Glomerular visceral epithelial cell (primary cell): ENCODE results near the gene EFHD1.
A peak's percentile ranks its signal among the peaks of the same experiment; 100 is the strongest.
"Not testable (repeated sequence)": the region's sequence is repeated elsewhere in the genome, so short reads cannot be mapped to it uniquely, and the experiment has no call there.

Source experiments
- DNase-seq: peaks from one replicate; pipeline ENCODE4 v3.0.0-alpha.2; 2016; ENCODE audit errors: extremely low spot score

Gene EFHD1

DNA sequence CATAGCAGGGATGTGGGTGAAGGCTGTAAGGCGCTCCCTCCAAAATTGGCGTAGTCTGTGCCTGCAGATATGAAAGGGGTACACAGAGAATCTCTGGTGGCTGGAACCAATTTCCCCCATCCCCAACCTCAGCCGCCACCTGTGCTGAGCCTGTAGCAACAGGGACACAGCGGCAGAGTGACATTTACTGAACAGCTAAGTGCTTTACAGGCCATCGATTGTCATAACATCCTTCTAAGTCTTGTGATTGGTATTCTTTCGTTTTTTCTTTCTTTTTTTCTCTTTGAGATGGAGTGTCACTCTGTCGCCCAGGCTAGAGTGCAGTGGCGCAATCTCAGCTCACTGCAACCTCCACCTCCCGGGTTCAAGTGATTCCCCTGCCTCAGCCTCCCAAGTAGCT, 12.2 kb upstream of the EFHD1 start:
- DNase-seq, result no peak

GRCh38 chr2:232622563-232622962, 10.8 kb upstream of the EFHD1 start:
- no peak for DNase-seq

- no peak for DNase-seq
These were observed 9.3 kb upstream of the EFHD1 start for GRCh38 chr2:232623768-232624765.

DNA sequence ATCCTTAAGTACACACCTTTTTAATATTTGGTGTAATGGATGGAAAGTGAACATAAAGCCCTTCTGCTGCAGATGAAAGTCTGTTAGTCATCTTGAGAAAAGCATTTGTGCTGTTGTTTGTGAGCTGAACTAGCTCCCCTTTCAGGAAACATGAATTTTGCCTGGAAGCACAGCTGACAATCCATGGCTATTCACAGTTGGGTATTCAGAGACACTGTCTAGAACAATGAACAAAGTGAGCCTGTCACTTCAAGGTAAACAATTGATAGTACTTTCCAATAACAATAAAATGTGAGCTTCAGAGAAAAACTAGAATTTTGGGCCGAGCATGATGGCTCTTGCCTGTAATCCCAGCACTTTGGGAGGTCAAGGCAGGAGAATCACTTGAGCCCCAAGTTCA, 6.8 kb upstream of the EFHD1 start:
- DNase-seq, result no peak

GRCh38 chr2:232628466-232629128, 4.8 kb upstream of the EFHD1 start:
- no peak for DNase-seq

GRCh38 chr2:232629129-232629475, 4.3 kb upstream of the EFHD1 start:
- no peak for DNase-seq

DNA sequence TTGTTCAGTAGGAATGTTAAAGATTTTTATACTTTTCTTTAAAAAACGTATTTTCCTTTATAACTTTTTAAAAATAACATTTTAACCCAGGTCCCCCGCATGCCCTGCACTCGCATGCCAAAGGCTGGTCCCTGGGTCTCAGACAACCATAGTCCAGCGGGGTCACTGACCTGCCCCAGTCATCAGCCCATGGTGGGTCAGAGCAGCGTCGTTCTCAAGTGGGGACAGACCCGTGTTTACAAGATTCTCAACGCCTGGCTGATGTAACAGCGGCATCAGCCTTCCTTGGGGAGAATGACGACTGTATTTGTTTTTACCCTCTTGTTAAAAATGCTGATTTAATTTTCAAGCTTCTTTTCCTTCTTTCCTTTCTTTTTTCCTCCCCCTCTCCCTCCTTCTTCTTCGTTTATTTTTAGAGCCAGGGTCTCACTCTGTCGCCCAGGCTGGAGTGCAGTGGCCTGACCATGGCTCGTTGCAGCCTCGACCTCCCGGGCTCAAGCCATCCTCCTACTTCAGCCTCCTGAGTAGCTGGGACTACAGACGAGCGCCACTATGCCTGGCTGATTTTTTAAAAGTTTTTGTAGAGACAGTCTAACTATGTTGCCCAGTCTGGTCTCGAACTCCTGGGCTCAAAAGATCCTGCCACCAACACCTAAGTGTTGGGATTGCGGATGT, 1.0 kb upstream of the EFHD1 start:
- DNase-seq, result no peak

- DNase-seq, result peak; percentile 22
These were observed 446 bp upstream of the EFHD1 start for GRCh38 chr2:232632904-232633412.

- DNase-seq, result peak; percentile 39
These were observed 1.1 kb downstream of the EFHD1 start for GRCh38 chr2:232634206-232635150.

DNA sequence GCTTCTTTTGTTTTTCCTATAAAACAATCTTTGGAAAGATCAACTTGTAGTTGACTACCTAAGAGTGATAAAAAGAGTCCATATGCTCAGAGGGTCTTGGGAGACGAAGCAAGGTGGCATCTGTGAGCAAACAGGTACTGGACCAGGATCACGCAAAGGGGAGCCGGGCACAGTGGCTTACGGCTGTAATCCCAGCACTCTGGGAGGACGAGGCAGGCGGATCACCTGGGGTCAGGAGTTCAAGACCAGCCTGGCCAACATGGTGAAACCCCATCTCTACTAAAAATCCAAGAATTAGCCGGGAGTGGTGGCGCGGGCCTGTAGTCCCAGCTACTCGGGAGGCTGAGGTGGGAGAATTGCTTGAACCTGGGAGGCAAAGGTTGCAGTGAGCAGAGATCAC, 2.0 kb downstream of the EFHD1 start:
- not testable (repeated sequence) for DNase-seq

GRCh38 chr2:232635820-232636219, 2.4 kb downstream of the EFHD1 start:
- DNase-seq, result no peak

DNA sequence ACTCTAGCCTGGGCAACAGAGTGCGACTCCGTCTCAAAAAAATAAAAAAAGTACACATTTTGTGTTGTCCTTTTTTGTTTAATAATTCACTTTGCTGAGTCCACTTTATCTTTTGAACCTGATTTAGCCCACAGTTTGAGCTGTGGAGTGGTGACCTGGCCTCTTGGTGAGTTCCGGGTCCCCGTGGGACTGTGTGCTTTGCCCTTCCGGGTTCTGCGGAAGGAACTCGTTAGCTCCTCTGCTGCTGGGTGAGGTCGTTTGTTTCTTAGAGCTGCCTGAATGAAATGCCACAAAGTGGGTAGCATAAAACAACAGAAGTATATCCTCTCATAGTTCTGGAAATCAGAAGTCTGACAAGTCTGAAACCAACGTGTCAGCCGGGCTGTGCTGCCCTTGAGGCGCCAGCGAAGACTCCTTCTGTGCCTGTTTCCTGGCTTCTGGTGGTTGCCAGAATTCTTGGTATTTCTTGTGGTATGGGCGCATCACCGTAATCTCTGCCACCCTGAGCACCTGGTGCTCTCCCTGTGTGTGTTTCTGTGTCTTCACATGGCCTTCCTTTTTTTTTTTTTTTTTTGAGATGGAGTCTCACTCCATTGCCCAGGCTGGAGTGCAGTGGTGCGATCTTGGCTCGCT, 3.5 kb downstream of the EFHD1 start:
- DNase-seq, result no peak

- DNase-seq, result no peak
These were observed 4.6 kb downstream of the EFHD1 start for GRCh38 chr2:232637866-232638583.

DNA sequence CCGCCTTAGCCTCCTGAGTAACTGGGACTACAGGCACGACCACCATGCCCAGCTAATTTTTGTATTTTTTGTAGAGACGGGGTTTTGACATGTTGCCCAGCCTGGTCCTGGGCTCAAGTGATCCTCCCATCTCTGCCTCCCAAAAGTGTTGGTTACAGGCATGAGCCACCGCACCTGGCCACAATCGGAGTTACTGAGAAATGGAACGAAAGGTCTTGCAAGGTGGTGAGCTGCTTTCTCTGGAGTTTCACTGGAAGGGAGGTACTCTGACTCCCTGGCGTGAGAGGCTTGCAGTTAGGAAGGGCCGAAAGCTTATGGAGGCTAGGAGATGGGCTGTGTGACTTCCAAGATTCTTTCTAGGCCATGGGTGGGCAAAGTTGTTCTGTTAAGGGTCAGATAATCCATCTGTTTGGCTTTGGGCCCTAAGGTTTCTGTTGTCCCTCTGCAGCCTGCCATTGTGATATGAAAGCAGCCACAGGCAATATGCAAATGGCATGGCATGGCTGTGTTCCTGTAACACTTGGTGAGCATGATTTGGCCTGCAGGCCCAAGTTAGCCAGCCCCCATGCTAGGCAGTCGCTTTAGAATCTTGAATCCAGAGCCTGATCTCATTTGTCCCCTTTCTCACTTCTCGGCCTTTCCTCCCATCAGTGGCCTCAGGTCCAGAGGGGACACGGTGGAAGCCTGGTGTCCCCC, 7.9 kb downstream of the EFHD1 start:
- no peak for DNase-seq

DNA sequence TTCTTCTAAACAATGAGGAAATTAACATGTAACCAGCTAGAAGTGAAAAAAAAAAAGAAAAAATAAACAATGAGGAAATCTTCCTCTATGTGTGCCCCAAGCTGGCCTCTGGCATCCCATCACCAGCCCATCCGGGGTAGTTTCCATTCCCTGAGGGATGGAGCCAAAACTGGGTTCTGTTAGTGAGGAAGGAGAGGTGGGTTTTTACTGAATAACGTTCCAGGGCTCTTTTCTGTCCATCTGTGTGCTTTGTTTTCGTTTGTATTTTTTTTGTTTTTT, 9.7 kb downstream of the EFHD1 start:
- no peak for DNase-seq

DNA sequence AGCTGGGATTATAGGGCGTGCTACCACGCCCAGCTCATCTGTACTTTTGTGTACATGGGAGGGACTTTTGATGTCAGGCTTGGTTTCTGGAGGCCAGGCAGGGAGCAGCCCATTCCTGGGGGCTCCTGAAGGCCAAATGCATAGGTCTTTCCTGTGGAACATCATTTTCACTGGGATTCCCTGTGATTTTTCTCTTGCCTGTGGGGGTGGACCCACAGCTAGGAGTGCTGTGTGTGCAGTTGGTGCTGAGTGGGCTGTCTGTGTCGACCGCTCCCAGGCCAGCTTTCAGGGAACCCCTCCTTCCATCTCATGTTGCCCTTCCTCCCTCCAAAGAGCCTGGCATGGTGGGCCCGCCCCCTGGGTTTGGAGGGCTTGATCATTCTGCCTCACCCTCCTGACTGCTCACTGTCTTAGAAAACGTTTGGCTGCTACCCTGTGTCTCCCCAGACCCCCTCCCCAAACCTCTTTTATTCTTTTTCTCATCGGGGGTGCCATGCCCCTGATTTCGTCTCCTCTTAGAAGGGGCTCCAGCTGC, 10.5 kb downstream of the EFHD1 start:
- no peak for DNase-seq

DNA sequence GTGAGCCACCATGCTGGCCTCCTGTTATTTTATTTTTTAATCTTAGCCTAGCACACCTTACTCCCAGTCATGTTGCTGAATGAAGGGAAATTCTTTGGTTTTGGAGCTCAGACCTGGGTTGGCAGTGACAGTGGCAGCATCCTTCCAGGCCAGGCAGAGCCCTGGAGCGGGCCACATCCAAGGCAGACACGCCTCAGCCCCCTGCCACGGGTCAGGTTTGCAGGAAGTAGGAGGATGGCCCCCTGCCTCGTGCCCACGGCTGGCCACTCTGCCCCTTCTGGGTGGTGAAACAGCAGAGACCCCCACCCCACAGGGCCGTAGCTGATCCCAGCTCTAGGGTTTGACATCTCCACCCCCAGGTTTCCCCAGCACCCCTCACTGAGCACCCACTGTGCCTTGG, 11.7 kb downstream of the EFHD1 start:
- no peak for DNase-seq

GRCh38 chr2:232646726-232647125, 13.3 kb downstream of the EFHD1 start:
- DNase-seq, result no peak

GRCh38 chr2:232647261-232647660, 13.9 kb downstream of the EFHD1 start:
- DNase-seq, result no peak
